Measurements from ENCODE around the gene SOX1. TPM values are rescaled to one million over a fixed set of nuclear protein-coding genes. Genes with fewer than 3 reads are reported as not detected.

The SOX1 gene
- total RNA-seq, 2 experiments from 2014 or later, result not detected

- POLR2A ChIA-PET, result no interaction called here
- H3K27me3 Mint-ChIP-seq, result peaks cover 78% of the 10 kb centered on the region
- no peak for DNase-seq
- no peak overlapping the region for H3K4me3 Mint-ChIP-seq
- ATAC-seq, result no peak
- CTCF ChIA-PET, result no interaction called here
- intact Hi-C loops (cut with micrococcal nuclease), result no loop called here
- no peak overlapping the region for H3K27ac Mint-ChIP-seq
- peaks cover 5% of the 10 kb centered on the region for H3K36me3 Mint-ChIP-seq (ENCODE audit: low read depth)
- no peaks in the 10 kb centered on the region for H3K9me3 Mint-ChIP-seq
- TF ChIP-seq CTCF (IDR thresholded peaks at IDR 0.05), result no peak
- no peaks in the 10 kb centered on the region for H3K4me1 Mint-ChIP-seq (ENCODE audit: low read depth)
Observed at GRCh38 chr13:112057736-112058518, 9.0 kb upstream of the SOX1 start.

DNA sequence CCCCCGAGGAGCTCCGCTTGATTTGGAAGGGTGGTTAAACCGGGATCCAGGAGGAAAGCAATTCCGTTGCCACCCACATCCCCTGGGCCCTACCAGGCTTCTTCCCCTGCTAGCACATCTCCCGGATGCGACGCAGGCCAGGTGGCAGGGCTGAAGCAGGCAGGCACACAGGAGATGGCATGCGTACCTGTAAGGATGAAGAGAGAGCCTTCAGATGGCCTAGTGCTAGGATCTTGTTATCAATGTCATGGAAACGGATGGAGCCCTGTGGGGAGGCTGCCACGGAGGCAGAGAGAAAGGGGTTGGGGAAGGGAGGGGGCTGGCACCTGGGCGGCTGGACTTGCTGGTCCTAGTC is 8.5 kb upstream of the SOX1 start:
- Mint-ChIP-seq H3K27ac (no peak overlapping the region), H3K9me3 (no peaks in the 10 kb centered on the region), H3K4me1 (ENCODE audit: low read depth) (peaks cover 3% of the 10 kb centered on the region), H3K27me3 (peaks cover 80% of the 10 kb centered on the region), H3K36me3 (ENCODE audit: low read depth) (peaks cover 5% of the 10 kb centered on the region), H3K4me3 (no peak overlapping the region)
- intact Hi-C loops (cut with micrococcal nuclease), result no loop called here
- ChIA-PET POLR2A (no interaction called here), CTCF (no interaction called here)
- no peak for DNase-seq
- no peak for ATAC-seq
- no peak for TF ChIP-seq CTCF (IDR thresholded peaks at IDR 0.05)

DNA sequence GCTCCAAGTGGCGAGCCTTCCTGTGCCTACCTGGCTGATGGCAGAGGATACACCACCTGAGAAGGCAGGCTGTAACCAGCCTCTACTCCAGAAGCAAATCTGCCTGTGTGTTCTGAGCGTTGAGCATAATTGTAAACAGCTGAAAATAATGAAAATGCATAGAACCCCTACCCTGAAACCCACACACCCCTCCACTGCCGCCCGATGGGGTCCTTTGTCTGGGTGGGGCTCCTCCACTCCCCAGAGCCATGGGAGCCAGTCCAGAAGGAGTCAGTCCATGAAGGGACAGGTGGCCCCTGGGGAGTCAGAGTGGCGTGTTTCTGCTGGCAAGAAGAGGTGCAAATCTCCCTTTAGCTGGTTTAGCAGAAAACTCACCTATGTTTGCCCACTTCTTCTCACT is 8.0 kb upstream of the SOX1 start:
- TF ChIP-seq CTCF (IDR thresholded peaks at IDR 0.05), result no peak

GRCh38 chr13:112059457-112060281 is 7.3 kb upstream of the SOX1 start:
- Mint-ChIP-seq H3K4me3 (no peak overlapping the region), H3K36me3 (ENCODE audit: low read depth) (peaks cover 5% of the 10 kb centered on the region), H3K27me3 (peaks cover 80% of the 10 kb centered on the region), H3K27ac (no peak overlapping the region), H3K9me3 (no peaks in the 10 kb centered on the region), H3K4me1 (ENCODE audit: low read depth) (peaks cover 3% of the 10 kb centered on the region)
- POLR2A ChIA-PET, result no interaction called here
- no peak for ATAC-seq
- intact Hi-C loops (cut with micrococcal nuclease), result no loop called here
- CTCF ChIA-PET, result no interaction called here
- DNase-seq, result no peak
- no peak for TF ChIP-seq CTCF (IDR thresholded peaks at IDR 0.05)

More for the DNA sequence above, 8.0 kb upstream of the SOX1 start:
- intact Hi-C loops (cut with micrococcal nuclease), result no loop called here
- ATAC-seq (no peak), DNase-seq (no peak)
- Mint-ChIP-seq H3K27ac (no peak overlapping the region), H3K4me1 (ENCODE audit: low read depth) (peaks cover 3% of the 10 kb centered on the region), H3K27me3 (peaks cover 80% of the 10 kb centered on the region), H3K4me3 (no peak overlapping the region), H3K9me3 (no peaks in the 10 kb centered on the region), H3K36me3 (ENCODE audit: low read depth) (peaks cover 5% of the 10 kb centered on the region)
- ChIA-PET POLR2A (no interaction called here), CTCF (no interaction called here)

DNA sequence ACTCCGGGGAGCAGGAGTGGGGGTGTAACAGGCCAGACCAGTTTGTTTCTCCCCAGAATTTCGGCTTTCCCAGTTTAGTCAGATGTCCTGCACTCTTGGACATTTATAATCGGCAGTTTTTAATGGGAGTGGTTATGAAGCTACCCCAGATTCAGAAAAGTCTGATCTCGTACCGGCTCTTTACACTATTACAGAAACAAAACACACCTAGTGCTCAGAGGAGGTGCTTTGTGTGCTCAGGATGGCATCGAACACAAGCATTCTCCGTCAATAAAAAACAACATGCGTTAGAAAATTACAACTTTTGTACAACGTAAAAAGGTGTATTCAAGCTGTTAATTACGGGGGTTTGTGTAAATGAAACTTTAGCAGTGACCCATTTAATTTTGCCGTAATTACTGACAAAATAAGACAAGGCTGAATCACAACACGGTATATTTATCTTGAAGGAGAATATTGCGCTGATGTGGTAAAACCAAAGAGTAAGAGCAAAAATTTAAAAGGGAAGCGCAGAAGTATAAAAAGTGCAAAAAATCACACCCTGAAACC is 6.6 kb upstream of the SOX1 start:
- intact Hi-C loops (cut with micrococcal nuclease), result no loop called here
- ATAC-seq (no peak), DNase-seq (no peak)
- Mint-ChIP-seq H3K36me3 (ENCODE audit: low read depth) (no peaks in the 10 kb centered on the region), H3K9me3 (no peaks in the 10 kb centered on the region), H3K27me3 (peaks cover 78% of the 10 kb centered on the region), H3K4me3 (no peak overlapping the region), H3K27ac (no peak overlapping the region), H3K4me1 (ENCODE audit: low read depth) (peaks cover 3% of the 10 kb centered on the region)
- POLR2A ChIA-PET, result no interaction called here
- CTCF ChIA-PET, result interaction anchor here (1.3 kb wide), 1 partner anchor 11 kb away, joined by 3 read pairs; no protein-coding TSS in a partner anchor
- TF ChIP-seq CTCF (IDR thresholded peaks at IDR 0.05), result no peak
